HG03280 (cell line): ENCODE data around the gene GNB4.
A peak's percentile ranks its signal among the peaks of the same experiment; 100 is the strongest.

ENCODE experiments used
- ATAC-seq: cut with Tn5 transposase; IDR thresholded peaks from one replicate; pipeline ENCODE4 v1.9.1; 2021; ENCODE audit warnings: mild to moderate bottlenecking, moderate library complexity; ENCODE audit not compliant: unreplicated experiment

Gene GNB4

GRCh38 chr3:179373938-179374337 lies 77.3 kb downstream of the GNB4 start:
- no peak for ATAC-seq

DNA sequence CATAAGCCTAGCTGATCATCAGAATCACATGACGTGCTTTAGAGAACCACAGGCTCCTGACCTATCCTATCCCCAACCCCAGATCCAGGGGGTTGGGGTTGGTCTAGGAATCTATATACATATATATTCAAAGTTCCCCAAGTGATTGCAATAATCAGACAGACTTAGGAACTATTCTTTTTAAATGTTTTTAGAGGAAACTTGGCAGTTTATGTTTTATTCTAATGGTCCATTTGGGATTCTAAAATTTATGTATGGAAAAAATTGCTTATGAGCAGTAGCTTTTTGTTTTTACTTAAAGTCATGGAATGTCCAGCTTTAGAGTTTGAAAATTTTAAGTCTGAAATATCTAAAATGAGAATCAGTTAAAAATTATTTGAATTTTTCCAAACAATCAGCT lies 81.6 kb downstream of the GNB4 start:
- ATAC-seq, result no peak

DNA sequence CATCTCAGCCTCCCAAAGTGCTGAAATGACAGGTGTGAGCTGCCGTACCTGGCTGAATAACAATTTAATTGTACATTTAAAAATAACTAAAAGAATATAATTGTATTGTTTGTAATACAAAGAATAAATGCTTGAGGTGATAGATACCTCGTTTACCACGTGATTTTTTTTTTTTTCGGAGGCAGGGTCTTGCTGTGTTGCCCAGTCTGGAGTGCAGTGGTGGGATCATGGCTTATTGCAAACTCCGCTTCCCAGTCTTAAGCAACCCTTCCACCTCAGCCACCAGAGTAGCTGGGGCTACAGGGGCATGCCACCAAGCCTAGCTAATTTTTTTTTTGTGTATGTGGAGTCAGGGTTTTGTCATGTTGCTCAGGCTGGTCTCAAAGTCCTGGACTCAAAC lies 87.9 kb downstream of the GNB4 start:
- no peak for ATAC-seq

DNA sequence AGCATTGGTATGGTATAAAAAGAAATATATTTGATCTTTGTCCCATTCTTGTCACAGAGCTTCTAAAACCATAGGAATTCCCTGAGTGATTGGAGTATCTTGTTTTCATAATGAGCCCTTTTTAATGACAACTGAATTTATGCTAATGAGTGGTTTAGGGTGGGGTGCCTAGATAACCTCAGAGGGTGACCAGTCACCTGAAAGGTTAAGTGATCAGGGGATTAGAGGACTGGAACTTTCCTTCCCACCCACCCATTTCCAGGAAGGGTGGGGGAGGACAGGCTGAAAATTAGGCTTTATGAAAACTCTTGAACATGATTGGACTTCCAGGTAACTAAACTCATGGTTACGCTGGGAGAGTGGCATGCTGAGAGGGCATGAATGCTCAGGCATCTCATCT lies 95.3 kb downstream of the GNB4 start:
- ATAC-seq, result no peak

DNA sequence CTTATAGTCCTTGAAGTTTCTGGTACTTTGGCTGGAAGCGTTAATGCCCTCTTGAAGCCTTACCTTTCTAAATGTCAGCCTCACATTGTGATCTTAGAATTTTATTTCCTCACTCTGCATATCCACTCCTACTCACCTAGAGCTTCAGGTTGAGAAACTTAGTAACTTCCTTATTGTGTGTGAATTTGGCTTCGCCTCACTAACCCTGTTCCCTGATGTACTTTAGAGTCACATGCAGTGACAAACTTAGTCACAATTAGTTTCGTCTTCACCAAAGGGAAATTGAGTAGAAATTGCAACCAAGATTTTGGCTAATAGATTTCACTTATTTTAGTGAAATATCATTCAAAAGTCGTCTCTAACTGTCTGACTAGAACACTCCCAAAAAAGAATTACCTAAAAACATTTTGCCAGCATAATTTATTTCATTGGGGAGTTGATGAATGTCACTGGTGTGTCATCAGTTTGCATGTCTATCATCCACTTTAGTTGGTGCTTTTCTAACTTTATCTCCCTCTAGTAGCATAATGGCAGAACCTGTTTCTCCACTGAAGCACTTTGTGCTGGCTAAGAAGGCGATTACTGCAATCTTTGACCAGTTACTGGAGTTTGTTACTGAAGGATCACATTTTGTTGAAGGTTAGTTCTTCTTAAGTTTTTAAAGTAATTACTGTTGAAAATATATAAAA lies 102.8 kb downstream of the GNB4 start:
- ATAC-seq, result peak; percentile 64

DNA sequence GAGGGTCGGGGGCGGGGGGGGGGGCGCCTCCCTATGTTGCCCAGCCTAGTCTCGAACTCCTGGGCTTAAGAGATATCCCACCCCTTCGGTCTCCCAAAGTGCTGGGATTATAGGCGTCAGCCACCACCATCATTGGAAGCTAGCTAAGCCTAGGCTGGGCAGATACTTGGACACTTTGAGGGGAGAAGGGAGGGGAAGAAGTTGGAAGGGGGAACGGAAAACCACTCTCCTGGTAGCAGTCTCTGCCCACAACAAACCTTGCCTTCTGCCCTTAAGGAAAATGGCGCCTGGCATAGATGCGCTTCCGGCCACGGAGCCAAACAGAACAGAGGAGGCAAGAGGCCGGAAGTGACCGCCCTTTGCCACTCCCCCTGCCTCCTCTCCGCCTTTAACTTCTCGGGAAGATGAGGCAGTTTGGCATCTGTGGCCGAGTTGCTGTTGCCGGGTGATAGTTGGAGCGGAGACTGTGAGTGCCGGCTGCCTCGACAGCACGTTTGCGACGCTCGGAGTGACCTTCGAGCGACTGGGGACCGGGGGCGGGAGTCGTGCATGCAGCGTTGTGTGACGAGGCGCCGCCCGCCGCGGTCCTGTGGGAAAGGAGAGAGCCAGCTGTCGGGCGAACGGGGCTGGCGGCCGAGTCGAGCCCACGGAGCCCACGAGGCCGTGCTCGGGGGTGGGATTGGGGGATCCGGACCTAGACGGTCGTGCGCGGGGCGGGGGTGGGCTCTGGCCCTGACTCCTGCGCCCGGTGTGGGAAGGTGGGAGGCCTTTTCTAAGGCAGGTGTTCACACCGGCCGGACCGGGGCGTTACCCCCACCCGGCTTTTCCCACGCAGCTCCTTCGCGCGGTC lies 103.7 kb downstream of the GNB4 start, which contains the start of gene MFN1:
MFN1 (plus strand) TSS at position 365 of the 850 bp plus-strand sequence. CDS start 1,143 bp downstream, outside the sequence.
- ATAC-seq, result peak; percentile 96
